GM12891 (cell line): ENCODE measurements around the gene HS6ST2.

Experiments
- POLR2A ChIP-seq: IDR thresholded peaks from 2 replicates; pipeline ENCODE4 v1.6.1; 2011; ENCODE audit warnings: low read depth, low read length, control low read depth
- POLR2AphosphoS5 ChIP-seq: IDR thresholded peaks from 2 replicates; pipeline ENCODE4 v1.6.1; 2011; ENCODE audit warnings: low read depth, low read length, control low read depth
- SPI1 ChIP-seq: IDR thresholded peaks from 2 replicates; pipeline ENCODE4 v1.6.1; 2011; ENCODE audit warnings: low read depth, low read length, control low read depth
- TAF1 ChIP-seq: IDR thresholded peaks from 2 replicates; pipeline ENCODE4 v1.6.1; 2011; ENCODE audit warnings: low read depth, low read length, control low read depth

DNA sequence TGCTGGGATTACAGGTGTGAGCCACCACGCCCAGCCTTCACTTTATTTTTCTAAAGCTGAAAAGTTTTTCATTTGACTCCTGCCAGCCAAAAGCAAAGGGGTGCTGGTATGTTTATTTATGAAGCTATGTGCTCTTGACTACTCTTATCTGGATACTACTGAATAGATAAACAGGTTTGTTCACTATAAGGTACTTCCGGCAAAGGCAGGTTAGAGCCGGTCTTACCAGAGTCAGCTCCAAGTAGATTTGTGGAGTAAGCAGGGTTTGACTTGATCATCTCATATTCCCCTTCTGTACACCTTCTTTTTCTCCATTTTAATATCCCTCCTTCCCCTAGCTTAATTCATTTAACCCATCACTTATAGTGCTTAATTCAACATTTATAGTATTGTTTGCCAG is 294.2 kb downstream of the HS6ST2 start:
- TF ChIP-seq POLR2A (no peak), TAF1 (no peak), SPI1 (no peak), POLR2AphosphoS5 (no peak)
